GM21381 (cell line): ENCODE results near the gene CPNE5.
"Not testable (repeated sequence)": the region's sequence is repeated elsewhere in the genome, so short reads cannot be mapped to it uniquely, and the experiment has no call there.

Source experiments
- ATAC-seq: cut with Tn5 transposase; IDR thresholded peaks from one replicate; pipeline ENCODE4 v1.9.1; 2021; ENCODE audit warnings: mild to moderate bottlenecking, moderate library complexity; ENCODE audit not compliant: unreplicated experiment

Gene CPNE5

DNA sequence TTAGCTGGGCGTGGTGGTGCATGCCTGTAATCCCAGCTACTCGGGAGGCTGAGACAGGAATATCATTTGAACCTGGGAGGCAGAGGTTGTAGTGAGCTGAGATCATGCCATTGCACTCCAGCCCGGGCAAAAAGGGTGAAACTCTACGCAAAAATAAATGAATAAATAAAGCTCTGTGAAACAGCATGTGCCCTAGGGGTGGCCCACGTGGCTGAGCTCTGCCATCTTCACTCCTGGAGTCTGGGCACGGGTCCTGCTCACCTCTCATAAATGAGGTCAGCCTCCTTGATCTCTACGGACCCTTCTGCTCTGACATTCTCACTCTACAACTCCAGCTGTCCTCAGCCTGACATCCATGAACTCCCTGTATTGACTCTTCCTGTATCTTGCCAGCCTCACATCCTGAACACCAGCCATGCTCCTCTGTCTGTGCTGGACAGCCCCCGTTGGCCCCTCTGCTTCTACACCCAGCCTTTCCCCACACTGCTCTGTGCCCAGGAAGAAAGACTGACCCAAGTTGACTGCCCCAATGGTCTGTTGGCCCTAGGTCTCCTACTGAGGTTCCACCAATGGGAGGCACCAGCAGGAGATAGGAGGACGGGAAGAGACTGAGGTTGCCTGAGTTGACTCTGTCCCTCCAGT is 21.9 kb downstream of the CPNE5 start:
- no peak for ATAC-seq

DNA sequence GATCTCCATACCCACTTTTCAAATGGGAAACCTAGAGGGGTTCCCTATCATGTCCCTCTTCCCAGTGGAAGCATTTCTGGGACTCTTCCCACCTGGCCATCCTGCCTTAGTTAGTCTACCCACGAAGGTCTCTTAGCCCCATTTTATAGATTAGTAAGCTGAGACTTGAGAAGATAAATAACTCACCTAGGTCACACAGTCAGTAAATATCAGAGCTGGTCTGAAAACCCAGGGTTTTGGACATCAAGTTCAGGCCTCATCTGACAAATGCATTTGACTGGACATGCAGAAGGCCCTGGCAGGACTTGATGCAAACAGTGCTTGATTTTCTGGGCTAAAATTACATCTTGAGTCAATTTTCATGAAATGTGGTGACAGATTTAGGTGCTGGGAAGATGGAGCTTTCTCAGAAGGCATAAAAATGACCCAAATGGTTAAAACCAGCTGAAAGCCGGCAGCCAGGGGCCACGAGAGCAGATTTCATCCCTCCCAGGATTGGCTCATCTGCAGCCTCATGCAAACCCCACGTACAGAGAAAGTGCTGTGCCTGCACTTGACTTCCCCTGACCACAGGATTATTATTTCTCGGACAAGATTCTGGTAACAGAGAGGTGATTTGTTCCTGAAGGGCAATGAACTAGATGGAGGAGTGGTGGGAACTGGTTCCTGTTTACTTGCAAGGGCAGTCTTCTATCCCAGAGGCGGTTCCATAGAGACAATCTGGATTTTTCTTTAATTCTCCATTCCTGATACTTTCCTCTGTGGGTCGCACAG is 23.1 kb downstream of the CPNE5 start:
- ATAC-seq: no peak

DNA sequence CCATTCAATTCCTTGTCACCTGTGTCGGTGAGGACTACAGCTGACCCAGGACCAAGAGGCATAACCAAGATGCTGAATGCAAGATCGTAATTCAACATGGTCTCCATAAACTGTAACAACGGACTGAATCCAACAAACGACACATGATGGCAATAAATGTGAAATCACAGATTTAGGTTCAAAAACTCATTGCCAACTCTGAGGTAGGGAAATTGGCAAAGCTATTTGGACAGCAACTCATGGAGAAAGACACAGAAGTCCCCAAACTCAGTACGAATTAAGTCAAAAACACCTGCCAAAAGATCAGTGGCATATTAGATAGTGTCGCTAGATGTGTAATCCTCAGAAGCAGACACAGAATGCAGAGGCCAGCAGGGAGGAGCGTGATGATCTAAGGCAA is 25.0 kb downstream of the CPNE5 start:
- no peak for ATAC-seq

DNA sequence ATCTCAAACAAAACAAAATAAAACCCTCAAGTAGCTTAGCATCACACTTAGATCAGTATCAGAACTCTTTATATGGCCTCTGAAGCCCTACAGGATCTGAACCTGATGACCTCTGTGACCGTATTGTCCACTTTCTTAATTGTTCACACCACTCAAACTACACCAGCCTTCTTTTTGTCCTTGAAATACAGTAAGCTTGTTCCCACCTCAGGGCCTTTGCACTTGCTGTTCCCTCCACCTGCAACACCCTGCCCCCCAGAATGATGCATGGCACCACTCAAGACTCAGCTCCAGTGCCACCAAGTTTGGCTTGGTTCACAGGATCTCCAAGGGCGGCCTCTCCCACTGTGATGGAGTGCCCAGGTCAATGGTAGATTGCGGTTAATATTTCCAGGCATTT is 25.7 kb downstream of the CPNE5 start:
- no peak for ATAC-seq

DNA sequence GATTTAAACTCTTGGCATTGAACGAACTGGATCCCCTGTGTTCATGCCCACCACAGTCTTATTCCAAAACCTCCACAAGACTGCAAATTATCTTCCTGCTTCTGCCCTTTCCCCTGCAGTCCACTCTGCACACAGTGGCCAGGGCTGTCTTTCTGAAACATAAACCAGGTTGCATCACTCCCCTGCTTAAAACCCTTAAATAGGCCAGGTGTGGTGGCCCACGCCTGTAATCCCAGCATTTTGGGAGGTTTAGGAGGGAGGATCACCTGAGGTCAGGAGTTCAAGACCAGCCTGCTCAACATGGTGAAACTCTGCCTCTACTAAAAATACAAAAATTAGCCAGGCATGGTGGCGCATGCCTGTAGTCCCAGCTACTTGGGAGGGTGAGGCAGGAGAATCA is 26.2 kb downstream of the CPNE5 start:
- ATAC-seq: not testable (repeated sequence)

DNA sequence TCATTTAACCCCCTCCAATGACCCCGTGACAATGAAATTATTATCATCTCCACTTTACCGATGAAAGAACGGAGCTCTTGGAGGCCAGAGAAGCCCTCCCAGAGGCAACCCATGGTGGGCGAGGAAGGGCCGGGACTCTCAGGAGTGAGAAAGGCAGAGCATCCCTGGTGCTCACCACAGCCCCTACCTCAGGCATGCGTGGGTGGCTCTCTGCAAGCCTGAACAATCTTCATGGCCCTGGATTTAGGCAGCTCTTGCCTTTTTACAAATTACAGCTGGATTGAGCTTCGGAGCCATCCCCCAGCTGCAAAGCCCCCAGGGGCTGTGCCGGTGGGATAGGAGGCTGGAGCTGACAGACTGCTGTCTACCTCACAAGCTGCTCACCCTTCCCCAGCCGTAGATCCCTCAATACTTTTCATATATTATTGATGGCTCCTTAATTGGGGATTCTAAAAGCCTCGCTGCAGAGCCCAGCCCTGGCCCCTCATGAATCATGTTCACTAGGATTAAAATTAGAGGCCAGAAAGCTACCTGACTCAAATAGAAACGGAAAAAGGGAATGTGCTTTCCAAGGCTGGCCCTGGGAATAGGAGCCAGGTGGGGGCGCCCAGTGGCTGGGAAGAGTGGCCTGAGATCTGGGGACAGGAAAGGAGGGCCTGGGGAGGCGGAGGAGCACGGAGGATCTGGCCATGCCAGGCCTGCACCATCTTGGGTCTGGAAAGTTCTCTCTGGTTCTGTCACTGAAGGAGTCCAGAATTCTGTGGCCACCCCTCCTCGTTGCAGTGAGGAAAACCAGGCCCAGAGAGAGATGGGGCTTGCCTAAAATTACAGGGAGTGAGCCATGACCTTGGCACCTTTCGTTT is 29.1 kb downstream of the CPNE5 start:
- no peak for ATAC-seq

DNA sequence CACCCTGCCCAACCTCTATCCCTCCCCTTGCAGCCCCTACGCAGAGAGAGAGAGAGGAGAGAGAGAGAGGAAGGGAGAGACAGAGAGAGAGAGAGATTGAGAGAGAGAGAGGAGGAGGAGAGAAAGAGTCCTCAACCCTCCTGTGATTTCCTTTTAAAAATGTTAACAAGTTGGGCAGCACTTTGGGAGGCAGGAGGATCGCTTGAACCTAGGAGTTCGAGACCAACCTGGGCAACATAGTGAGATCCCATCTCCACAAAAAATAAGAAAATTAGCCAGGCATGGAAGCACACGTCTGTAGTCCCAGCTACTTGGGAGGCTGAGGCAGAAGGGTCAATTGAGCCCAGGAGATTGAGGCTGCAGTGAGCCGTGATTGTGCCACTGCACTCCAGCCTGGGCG is 30.1 kb downstream of the CPNE5 start:
- no peak for ATAC-seq

DNA sequence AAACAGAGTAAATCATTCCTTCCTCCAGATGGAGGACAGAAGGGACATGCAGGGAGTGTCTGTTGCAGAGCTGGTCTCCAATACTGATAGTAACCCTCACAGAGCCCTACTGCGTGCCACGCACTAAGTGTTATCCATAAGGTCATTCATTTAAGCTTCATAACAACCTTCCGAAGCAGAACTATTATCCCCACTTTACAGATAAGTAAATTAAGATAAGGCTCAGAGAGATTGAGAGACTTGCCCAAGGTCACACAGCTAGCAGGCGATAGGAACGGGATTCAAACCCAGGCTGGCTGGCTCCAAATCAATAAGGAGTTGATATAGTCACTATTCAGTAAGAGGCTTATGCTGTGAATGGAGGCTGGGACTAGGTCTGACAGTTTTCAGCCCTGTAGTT is 30.6 kb downstream of the CPNE5 start:
- no peak for ATAC-seq

DNA sequence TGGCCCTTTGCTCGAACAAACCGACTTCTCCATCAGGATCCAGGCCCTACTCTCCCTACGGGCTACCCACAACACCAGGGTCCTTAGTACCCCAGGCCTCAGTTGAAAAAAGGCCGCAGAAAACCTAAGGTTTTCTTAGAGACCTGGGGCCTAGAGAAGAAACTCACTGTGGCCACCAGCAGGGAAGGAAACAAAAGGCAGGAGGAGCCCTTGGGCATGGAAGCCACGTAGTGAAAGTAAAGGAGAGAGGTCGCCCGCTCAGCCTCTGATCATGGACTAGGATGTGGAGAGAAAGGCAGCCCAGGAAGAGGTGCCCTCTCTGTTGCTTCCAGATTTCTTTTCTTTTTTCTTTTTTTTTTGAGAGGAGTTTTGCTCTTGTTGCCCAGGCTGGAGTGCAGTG is 31.5 kb downstream of the CPNE5 start:
- ATAC-seq: no peak

DNA sequence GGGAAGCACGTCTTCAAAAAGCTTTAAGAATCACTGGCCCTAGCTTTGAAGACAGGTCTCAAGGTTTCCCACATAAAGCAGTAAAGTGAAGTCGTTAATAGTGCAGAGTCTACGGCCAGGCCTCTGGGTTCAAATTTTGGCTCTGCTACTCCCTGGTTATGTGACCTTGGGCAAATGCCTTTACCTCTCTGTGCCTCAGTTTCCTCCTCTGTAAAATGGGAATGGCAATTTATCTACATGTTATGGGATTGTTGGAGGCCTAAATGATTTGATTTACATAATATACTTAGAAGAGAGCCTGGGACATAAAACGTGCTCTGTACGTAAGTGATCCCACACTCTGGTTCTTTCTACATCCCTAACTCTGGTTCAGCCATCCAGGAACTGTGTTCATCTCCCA is 32.1 kb downstream of the CPNE5 start:
- ATAC-seq: no peak

DNA sequence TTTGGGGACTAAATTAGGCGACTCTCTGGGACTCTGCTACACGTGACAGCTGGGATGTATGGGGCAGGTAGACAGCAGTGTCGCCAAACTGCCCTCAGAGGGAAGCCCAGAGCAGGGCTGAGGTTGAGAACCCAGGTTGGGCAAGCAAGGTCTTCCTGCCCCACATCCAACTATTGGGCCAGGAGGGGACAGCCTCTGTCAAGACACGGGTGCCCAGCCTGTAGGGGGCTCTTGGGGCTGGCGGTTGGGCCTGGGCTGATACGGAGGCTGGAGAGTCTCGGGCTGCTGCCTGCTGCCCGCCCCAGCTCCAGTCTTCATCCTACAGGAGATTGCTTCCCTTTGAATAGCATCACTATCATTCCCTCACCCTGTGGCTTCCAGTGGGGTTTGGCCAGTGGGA is 33.3 kb downstream of the CPNE5 start:
- no peak for ATAC-seq

DNA sequence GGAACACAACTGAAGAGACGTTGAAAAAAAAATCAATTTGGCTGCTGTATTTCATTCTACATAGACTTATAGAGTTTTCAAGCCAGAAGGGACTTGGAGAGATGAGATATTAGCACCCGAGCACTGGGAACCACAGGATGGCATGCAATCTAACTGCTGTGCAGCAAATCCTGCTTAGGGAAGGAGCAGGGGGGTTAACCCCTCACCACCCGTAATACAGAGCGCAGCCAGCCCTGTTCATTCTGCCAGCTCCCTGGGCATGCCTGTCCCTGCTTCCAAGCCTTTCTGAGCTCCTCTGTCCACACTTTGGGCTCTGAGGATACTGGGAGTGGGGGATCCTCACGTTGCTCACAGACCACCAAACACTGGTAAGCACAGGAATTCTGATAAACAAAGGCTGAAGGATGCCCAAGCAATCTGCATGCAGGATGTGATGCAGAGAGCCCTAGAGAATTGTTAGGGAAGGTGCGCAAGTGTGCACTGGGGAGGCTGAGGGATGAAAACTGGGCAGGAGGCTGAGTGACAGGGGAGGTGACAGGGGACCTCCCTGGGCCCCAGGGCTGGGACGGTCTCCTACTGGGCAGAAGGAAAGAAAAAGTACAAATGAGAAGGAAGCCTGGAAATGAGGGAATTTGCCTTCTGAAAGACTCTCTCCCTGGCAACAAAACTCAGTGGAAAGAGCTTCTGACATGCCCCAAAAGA is 34.0 kb downstream of the CPNE5 start:
- ATAC-seq: no peak

DNA sequence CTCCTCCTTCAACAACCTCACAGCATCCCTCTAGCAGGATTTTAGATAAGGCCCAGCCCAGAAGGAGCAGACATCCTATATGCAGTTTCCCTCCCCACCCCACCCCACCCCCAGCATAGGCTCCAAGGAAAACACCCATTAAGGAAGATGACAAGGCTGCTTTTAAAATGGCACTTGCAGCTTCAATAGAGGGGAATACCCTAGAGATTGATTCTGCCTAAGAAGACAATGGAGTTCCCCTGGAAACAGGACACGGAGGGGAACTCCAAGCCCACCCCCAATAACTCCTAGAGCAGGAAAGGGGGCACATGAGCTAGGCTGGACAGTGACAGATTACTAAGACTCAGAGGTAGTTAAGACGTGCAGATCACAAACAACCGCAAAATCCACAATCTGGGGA is 34.7 kb downstream of the CPNE5 start:
- no peak for ATAC-seq

DNA sequence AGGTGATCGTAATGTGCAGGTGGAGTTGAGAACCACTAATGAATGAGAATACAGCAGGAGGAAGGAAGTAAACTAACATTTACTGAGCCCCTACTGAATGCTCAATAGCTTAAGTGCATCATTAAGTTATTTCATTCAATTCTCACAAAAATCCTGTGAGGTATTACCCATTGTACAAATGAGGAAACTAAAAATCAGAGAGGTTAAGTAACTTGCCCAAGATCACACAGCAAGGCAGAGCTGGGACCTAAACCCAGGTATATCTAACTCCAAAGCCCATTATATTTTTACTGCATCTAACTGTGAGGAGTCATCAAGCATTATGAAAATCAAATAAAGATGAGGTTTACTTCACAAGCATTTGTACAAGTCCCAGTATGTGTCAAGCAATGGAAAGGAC is 35.3 kb downstream of the CPNE5 start:
- ATAC-seq: no peak

DNA sequence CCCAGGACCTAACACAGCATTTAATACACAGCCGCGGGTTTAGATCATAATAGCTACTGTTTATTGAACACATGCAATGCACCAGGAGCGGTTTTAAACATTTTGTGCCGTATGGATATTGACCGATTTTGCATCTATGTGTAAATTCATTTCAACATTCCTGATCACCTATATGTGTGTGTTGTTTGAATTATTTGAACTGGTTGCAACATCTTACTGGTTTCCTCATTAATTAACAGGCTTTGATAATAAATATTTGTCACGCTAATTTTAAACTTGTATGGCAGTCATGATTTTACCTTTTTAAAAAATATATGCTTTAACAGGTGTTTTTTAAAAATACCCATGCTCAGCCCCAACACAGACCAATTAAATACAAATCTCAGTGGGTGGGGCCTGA is 35.8 kb downstream of the CPNE5 start:
- ATAC-seq: no peak

DNA sequence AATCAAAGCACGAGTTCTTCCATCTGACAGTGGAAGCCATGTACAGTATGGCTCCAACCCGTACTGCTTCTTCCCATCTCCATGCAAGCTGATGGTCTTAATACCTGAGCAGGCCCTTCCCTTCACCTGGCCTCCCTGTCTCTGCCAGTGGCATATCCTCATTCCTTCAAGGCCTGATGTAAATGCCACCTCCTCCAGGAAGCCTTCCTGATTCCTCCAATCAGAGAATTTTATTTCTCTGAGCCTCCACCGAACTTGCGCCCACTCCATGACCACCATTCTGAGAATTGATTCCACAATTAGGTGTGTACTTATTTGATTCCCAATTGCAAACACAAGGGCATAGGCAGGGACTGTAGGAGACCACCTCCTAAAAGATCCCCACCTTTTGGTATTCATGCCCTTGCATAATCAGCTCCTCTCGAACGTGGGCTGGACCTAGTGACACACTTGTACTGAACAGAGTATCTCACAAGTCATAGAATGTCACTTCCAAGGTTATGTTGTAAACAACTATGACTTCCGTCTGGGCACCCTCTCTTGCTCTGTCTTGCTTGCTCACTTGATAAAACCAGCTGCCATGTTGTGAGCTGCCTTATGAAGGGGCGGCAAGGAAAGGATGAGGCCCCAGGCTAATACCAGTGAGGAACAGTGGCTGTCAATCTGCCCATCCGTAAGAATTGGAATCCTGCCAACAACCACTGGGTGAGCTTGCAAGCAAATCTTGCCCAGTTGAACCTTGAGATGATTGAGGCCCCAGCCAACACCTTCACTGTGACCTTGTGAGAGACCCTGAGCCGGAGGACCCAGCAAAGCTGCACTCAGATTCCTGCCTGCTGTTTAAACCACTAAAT is 38.8 kb downstream of the CPNE5 start:
- ATAC-seq: no peak

DNA sequence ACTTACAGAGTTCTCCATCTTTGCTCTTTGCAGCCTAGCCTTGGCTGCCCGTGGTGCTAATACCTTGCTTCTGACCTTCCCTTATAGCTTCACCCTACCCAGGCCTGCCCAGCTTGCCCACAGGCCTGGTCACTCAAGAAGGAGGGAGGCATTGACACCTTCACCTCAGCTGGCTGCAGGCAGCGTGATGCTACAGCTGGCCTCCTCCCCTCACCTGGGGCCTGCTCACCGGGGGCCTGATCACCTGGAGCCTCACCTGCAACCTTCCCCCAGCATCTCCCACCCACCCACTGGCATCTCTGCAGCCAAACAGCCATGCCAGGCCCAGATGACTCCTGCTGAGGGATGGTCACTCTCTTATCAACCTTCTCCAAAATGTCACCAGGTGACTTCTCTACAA is 40.4 kb downstream of the CPNE5 start:
- no peak for ATAC-seq

DNA sequence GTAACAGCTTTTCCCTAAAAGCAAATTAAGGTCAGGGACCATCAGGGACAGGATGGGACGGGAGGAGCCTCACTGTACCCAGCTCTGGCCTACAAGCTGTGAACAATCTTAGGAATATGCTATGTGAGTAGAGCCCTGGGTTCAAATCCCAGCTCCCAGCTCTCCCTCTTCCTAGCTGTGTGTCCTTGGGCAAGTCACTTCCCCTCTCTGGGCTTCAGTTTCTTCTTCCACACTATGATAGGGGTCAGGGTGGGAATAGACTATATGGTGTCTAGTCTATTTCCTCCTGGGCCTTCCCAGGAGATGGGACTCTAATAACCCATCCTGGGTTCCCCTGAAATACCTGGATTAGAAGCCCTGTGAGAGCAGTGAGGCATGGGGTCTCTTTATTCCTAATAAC is 41.6 kb downstream of the CPNE5 start:
- ATAC-seq: no peak

DNA sequence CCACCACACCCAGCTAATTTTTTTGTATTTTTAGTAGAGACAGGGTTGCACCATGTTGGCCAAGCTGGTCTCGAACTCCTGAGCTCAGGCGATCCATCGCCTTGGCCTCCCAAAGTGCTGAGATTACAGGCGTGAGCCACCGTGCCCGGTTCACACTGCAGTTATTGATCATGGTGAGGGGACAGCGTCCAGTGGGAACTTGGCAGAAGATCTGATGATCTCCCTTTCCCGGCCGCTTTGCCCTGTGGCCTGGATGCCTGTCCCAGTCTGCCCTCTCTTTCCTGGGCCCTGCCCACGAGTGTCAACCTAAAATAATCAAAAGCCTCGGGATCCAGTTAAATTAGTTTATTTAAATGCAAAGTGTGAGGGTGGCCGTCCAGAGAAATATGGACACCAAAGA is 42.2 kb downstream of the CPNE5 start:
- ATAC-seq: no peak

DNA sequence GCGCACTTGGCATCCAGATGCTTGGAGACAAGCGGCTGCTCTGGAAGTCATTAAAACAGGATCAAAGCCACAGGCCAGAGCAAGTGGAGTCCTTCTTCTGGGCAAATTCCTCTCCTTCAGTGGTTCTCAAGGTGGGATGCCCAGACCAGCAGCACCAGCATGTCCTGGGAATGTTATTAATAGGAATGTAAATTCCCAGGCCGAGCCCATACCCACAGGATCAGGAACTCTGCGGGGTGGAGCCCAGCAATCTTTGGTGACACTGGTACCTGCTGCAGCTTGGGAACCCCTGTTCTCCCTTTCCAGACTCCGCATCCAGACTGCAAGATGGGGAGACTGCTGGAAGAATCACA is 44.6 kb downstream of the CPNE5 start:
- ATAC-seq: no peak
